ENCODE measurements around the gene FRMD4B. TPM values are rescaled to one million over a fixed set of nuclear protein-coding genes. Genes with fewer than 3 reads are reported as not detected.
"Not testable (repeated sequence)": the region's sequence is repeated elsewhere in the genome, so short reads cannot be mapped to it uniquely, and the experiment has no call there.

FRMD4B gene
- total RNA-seq, 3 donors from 2014 or later, result 26.0 to 29.4 (median 28.6) TPM

- Histone ChIP-seq H3K36me3 (ENCODE audit: low read depth) (no peaks in the 10 kb centered on the region), H3K4me3 (no peak overlapping the region), H3K9me3 (no peaks in the 10 kb centered on the region), H3K4me1 (ENCODE audit: low read depth) (no peaks in the 10 kb centered on the region)
- no peak for DNase-seq
- intact Hi-C loops (cut with DNase I, micrococcal nuclease), result no loop called here
- TF ChIP-seq CTCF (IDR thresholded peaks at IDR 0.05), result no peak
- ATAC-seq, result no peak
Measured at GRCh38 chr3:69272556-69272955, 113.3 kb downstream of the FRMD4B start.

GRCh38 chr3:69271098-69271497 lies 114.8 kb downstream of the FRMD4B start:
- Histone ChIP-seq H3K4me1 (ENCODE audit: low read depth) (no peaks in the 10 kb centered on the region), H3K9me3 (no peaks in the 10 kb centered on the region), H3K36me3 (ENCODE audit: low read depth) (no peaks in the 10 kb centered on the region), H3K4me3 (no peak overlapping the region)
- ATAC-seq (no peak), DNase-seq (no peak)
- no peak for TF ChIP-seq CTCF (IDR thresholded peaks at IDR 0.05)
- intact Hi-C loops (cut with DNase I, micrococcal nuclease), result no loop called here

- no peaks in the 10 kb centered on the region for H3K36me3 ChIP-seq (ENCODE audit: low read depth)
- intact Hi-C loops (cut with DNase I, micrococcal nuclease), result no loop called here
- no peak for TF ChIP-seq CTCF (IDR thresholded peaks at IDR 0.05)
- no peak for ATAC-seq
- H3K4me3 ChIP-seq, result no peak overlapping the region
- DNase-seq, result no peak
- no peaks in the 10 kb centered on the region for H3K4me1 ChIP-seq (ENCODE audit: low read depth)
- no peaks in the 10 kb centered on the region for H3K9me3 ChIP-seq
Measured at GRCh38 chr3:69266585-69266984, 119.3 kb downstream of the FRMD4B start.

GRCh38 chr3:69266071-69266470 lies 119.8 kb downstream of the FRMD4B start:
- ATAC-seq; H3K9me3 ChIP-seq; H3K36me3 ChIP-seq (ENCODE audit: low read depth); H3K4me3 ChIP-seq; H3K4me1 ChIP-seq (ENCODE audit: low read depth); intact Hi-C loops (cut with DNase I, micrococcal nuclease); DNase-seq: not testable (repeated sequence)

- H3K4me3 ChIP-seq; H3K36me3 ChIP-seq (ENCODE audit: low read depth); DNase-seq; ATAC-seq; H3K4me1 ChIP-seq (ENCODE audit: low read depth); intact Hi-C loops (cut with DNase I, micrococcal nuclease); H3K9me3 ChIP-seq: not testable (repeated sequence)
Measured at GRCh38 chr3:69260843-69261405, 125.0 kb downstream of the FRMD4B start.

GRCh38 chr3:69260216-69260787 lies 125.6 kb downstream of the FRMD4B start:
- peaks cover 5% of the 10 kb centered on the region for H3K9me3 ChIP-seq
- ATAC-seq, result no peak
- no peaks in the 10 kb centered on the region for H3K36me3 ChIP-seq (ENCODE audit: low read depth)
- TF ChIP-seq CTCF (IDR thresholded peaks at IDR 0.05), result no peak
- no peak overlapping the region for H3K4me3 ChIP-seq
- no peaks in the 10 kb centered on the region for H3K4me1 ChIP-seq (ENCODE audit: low read depth)
- DNase-seq, result no peak
- intact Hi-C loops (cut with DNase I, micrococcal nuclease), result no loop called here

- Histone ChIP-seq H3K9me3 (peaks cover 5% of the 10 kb centered on the region), H3K4me3 (no peak overlapping the region), H3K36me3 (ENCODE audit: low read depth) (no peaks in the 10 kb centered on the region), H3K4me1 (ENCODE audit: low read depth) (no peaks in the 10 kb centered on the region)
- DNase-seq (no peak), ATAC-seq (no peak)
- no peak for TF ChIP-seq CTCF (IDR thresholded peaks at IDR 0.05)
- intact Hi-C loops (cut with DNase I, micrococcal nuclease), result no loop called here
Measured at GRCh38 chr3:69259125-69259524, 126.8 kb downstream of the FRMD4B start.

All from mucosa of descending colon (tissue), 3 donors.